HCEC 1CT (cell line): ENCODE data around the gene RTEL1.
"Not testable (repeated sequence)": the region's sequence is repeated elsewhere in the genome, so short reads cannot be mapped to it uniquely, and the experiment has no call there.

Experiments
- DNase-seq: peaks from one replicate; pipeline ENCODE4 v3.0.0-alpha.2; 2017

RTEL1 gene

DNA sequence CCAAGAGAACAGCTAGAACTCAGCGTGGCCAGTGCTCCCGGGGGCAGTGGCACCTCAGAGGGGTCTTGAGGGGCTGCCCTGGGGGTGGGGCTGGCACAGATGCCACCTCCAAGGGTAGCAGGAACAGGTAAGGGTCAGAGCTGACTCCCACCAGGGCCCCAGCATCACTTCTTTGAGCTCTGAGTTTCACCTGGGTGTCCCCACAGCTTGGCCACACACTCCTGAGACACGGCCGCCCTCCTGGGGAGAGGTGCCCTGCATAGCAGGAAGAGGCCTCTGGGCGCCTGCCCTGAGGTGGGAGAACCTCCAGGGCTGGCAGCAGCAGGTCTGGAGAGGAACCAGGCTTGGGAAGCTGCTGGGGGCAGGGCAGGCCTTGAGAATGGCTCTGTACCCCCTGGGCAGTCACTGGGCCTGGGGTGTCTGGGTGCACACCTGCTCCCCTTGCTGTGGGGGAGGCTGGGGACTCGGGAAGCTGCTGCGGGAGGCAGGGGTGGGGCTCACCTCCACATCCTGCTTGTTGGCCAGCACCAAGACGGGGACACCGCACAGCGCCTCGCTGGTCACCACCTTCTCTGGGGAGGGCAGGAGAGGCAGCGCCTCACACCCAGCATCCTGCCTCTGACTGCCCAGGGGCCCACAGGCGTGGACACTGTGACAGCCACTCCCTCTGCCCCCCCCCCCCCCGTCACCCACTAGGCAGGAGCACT lies 43.4 kb downstream of the RTEL1 start:
- DNase-seq = no peak

DNA sequence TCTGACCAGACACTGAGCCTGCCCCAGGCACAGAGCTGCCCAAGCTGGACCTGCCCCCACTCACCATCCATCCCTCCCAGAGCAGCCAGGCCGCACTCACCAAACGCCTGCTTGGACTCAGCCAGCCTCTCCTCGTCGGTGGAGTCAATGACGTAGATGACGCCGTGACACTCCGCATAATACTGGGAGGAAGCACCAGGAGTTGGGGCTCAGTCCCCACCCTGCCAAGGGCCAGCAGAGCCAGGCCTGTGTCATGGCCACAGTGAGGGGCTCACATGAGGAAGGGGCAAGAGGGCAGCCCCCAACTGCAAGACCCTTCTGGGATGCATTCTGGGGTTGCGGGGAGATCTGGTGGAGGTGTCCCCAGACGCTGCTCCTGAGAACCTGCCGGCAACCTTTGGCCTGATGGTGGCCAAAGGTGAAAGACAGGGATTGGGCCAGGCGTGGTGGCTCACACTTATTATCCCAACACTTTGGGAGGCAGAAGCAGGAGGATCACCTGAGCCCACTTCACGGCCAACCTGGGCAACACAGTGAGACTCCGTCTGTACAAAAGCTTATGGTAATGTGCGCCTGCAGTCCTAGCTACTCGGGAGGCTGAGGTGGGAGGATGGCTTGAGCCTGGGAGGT lies 44.0 kb downstream of the RTEL1 start:
- no peak for DNase-seq

DNA sequence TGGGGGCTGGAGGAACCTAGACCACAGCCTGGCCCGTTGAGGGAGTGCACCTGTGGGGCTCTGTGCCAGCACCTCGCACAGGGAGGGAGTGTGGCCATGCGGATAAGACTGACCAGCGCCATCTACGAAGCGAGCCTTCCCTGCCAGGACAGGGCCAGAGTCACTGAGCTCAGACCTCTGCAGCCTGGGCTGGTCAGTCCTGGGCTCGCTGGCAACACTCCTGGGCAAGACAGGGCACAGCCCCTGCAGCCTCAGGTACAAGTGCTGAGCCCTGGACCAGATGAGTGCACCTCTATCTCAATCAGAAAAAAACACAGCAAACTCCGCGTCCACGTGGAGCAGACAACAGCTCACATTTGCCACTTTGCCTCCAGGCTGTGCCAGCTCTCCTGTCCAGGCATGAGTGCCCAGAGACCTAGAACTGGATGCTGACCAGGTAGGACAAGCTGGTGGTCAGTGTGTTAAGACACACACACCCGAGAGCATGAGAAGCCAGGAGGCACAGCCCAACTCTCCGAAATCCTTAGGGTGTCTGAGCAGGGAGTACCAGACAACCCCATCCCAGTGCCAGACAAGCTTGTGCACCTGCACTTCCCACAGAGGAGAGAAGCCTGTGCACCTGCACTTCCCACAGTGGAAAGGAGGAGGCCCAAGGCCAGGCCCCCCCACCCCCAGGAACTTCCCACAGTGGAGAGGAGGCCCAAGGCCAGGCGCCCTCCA lies 44.8 kb downstream of the RTEL1 start:
- DNase-seq = no peak

DNA sequence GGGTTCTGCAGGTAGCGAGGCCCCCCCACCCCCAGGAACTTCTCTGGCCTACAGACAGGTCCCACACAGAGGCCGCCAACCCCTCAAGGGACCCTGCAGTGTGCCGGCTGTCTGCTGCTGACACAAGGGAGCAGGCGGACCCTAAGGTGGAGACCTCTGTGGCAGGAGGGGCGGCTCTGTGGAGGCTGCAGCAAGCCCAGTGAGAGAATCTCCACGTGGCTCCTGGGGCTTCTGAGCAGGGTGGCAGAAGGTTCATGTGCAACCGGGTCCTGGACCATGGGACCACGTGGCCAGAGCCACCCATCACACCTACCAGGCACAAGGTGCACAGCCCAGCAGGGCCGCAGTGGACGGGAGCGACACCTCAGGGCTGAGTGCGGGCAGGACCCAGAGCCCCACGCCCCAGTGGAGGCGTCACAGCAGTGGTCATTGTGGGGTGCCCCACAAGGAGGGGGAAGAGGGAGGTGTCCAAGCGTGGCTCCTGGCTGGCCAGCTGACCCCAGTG lies 45.4 kb downstream of the RTEL1 start:
- no peak for DNase-seq

DNA sequence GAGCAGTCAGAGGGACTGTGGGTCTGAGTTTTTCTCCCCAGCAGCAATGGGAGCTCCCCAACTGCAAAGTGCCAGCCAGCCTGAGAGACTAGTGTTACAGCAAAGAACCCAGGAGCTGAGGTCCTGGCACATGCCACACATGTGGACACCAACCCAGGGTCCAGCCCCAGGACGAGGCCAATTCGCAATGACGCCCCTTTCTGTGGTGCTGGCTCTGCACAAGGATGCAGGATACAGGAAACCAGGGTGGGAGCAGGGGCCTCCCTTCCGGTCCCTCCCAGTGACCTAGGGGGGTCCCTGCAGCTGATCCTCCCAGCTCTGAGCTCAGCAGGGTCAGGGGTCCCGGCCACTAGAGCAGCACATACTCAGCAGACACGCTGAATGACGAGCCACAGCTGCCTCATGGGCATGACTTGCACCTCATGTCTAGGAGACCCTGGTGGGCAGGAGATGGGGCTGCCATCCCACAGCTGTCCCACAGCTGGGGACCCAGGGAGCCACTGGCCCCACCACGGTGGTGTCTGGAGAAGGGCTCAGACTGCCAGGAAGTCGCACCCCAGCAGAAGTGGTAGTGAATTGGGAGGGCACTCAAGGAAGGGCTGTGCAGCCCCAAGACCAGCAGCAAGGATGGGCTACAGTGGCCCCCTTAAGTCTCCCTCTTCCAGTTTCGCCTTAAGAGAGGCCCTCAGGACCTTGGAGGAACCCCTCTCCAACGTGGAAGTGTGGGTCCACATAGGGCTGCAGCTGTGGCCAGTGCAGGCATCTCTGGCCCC lies 46.0 kb downstream of the RTEL1 start:
- DNase-seq = no peak

DNA sequence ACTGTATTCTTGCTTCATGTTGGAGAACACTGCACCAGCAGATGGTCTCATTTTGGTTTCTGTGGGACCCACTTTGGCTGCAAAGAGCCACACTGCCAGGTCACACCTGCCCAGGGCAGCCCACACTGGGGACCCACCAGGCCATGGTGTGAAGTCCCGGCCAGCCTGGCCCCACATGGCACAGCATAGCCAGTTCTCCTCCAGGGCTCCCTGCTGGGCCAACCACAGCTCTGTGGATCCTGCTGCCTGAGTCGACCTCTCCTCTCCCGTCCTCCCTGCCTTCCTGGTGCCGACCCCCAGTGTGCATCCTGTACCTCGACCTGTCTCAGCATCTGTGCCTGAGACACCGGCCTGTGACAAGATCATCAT lies 46.6 kb downstream of the RTEL1 start:
- DNase-seq = no peak

DNA sequence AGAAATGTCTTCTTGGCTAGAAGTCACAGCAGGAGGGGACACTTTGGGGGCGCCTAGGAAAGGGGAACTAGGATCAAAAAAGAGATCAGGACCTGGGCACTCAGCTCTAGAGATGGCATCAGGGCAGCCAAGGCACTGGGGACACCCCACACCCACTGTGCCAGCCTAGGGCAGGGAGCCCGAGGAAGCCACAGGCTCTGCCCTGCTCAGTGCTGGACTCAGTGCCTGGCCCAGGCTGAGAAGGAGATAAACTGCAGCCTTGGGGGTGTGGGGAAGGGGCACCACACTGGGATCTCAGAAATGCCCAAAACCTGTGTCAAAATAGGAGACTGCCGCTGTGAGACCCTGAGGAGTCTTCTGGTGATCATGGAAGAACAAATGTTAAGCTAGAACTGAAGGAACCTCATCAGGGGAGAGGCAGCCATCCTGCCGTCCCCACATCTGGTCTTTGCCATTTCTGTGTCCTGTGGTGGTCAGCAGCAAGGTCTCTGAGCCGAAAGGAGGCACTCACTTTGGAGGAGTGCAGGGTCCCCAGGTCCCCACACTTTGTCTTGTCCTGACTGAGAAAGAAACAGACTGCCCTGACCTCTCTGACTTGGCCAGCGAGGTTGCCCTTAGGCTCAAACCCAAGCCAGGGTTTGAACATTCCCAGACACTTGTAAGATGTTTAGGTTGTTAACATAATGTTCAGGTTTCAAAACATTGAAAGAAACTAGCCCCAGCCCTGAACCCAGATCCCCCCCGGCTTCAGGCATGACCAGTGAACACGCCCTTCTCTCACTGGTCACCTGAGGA lies 47.3 kb downstream of the RTEL1 start:
- no peak for DNase-seq

DNA sequence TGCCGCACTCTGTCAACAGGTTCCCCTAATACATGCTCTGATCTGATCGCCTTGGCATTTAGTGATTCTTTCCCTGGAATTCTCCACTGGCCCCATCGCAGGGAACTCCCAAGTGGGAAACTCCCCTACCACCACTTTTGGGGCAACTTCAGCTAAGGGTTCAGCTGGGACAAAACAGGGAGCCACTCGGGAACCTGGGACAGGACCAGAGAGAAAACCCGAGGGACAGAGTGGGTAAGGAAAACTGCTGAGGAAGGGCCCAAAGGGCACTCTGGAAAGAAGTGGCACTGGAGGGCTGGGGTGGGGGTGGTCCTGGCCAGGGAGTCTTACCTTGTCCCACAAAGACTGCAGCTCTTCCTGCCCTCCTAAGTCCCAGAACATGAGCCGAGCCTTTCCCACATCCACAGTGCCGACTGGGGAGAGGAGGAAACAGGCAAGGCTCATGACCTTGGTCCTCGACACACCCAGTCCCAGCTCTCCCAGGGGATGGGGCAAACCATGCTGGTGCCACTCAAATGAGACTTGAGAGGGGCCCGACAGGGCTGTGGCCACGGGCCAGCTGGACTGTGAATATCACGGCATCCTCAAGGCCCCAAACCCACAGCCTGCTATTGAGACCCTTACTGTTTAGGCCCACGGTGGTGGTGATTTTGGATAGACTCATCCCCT lies 48.0 kb downstream of the RTEL1 start:
- DNase-seq = no peak

DNA sequence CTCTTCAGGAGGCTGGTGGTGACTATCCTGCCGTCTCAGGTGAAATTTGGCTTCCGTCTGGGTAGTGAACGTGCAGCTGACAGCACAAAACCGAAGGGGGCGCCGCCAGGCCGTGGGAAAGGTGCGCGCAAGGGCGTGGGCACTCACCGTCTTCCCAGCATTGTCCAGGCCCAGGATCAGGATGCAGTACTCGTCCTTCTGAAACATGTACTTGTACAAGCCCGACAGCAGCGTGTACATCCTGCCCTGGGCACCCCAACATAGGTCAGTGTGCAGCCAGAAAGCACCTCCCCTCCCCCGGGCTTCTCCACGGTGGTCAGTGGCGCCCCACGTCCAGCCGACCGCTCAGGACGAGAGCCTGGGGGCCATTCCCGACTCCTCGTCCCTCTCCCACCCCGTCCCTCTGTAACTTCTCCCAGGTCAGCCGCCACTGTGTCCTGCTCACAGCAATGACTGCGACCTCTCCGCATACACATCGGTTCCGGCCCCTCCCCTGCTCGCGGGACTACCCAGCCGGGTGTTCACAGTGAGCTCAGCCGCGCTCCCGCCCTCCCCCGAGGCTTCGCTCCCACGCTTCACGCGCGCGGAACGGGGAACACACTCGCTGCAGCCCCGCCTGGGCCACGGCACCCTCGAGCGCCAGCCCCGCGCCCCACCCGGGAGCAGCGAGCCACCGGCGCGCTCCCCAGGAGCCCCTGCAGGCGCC lies 48.9 kb downstream of the RTEL1 start:
- peak; percentile 28 for DNase-seq

DNA sequence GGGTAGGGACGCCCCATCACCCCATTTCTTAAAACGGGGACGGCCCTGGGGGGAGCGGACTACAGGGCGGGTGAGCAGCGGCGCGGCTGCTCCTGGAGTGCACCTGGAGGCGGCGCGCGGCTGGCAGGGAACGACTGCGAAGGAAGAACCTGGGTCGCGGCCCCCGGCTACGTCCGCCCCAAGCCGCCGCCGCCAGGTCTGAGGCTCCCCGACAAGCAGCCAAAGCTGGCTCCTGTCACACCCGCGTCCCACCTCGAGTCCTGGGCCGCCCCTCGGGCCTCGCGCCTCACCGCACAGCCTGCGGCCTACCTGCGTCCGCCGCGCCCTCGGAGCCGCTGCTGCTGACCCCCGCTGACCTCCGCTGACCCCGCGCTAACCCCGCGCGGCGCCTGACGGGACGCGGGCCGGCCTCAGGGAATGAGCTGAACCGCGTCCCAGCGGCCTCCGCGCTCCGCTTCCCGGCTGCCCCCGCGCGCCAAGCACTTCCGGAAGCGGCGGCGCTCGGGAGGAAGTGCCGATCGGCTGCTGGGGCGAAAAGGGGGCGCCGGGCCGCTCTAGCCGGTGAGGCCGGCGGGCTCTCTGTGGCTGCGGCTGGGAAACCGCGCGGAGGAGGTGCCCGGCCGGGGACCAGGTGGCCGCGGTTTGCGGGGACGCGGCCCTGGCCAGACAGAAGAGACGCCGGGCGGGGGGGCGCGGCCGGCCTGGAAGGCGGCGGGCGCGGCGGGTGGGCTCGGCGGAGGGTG lies 49.6 kb downstream of the RTEL1 start, which contains the start of the genes ARFRP1 and ZGPAT:
Gene ARFRP1 (minus strand): TSS at position 419 of the 743 bp plus-strand sequence. CDS start 885 bp downstream, outside the sequence.
Gene ZGPAT (plus strand): TSS at position 482 of the 743 bp plus-strand sequence. CDS start 542 bp downstream, outside the sequence.
- DNase-seq = peak; percentile 90

DNA sequence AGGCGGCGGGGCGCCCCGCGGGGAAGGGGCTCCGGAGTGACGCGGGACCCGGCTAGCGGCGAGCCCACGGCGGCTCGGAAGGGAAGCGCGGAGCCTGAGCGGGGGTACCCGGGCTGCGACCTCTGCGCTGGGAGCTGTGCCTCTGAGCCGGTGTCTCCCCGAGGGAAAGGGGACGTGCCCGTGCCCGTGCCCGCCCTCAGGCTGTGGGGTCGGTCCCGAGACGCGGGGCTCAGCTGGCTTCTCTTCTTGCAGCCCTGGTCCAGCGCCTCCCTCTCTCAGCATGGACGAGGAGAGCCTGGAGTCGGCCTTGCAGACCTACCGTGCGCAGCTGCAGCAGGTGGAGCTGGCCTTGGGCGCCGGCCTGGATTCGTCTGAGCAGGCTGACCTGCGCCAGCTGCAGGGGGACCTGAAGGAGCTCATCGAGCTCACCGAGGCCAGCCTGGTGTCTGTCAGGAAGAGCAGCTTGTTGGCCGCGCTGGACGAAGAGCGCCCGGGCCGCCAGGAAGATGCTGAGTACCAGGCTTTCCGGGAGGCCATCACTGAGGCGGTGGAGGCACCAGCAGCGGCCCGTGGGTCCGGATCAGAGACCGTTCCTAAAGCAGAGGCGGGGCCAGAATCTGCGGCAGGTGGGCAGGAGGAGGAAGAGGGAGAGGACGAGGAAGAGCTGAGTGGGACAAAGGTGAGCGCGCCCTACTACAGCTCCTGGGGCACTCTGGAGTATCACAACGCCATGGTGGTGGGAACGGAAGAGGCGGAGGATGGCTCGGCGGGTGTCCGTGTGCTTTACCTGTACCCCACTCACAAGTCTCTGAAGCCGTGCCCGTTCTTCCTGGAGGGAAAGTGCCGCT lies 50.4 kb downstream of the RTEL1 start:
- DNase-seq = no peak

DNA sequence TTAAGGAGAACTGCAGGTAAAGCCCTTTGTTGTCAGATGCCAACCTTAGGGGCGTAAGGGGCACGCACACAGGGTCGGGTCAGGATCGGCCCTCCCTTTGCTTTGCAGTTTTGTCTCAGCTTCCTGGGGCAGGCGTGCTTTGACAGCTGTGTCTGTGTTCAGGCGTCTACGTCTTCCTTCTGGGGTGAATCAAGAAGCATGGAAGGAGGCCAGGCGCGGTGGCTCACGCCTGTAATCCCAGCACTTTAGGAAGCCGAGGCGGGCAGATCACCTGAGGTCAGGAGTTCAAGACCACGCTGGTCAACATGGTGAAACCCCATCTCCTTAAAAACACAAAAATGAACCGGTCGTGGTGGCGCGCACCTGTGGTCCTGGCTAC lies 51.0 kb downstream of the RTEL1 start:
- no peak for DNase-seq

DNA sequence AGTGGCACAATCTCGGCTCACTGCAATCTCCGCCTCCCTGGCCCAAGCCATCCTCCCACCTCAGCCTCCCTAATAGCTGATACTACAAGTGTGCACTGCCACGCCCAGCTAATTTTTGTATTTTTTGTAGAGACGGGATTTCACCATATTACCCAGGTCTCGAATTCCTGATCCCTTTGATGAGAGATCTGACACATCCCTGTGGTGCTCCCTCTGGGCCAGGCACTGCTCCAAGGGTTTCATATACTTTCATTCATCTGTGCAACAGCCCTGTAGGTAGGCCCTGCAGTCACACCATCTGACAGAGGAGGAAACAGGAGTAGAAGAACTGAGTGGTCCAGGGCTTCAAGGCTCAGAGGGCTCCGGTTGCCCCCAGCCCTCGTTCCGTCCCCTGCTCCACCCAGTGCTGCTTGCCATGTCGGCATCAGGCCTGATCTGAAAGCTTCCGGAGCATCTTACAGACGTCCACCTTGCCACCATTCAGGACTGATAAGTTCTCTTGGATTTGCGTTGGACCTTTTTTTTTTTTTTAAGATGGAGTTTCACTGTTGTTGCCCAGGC lies 53.1 kb downstream of the RTEL1 start:
- DNase-seq = no peak

DNA sequence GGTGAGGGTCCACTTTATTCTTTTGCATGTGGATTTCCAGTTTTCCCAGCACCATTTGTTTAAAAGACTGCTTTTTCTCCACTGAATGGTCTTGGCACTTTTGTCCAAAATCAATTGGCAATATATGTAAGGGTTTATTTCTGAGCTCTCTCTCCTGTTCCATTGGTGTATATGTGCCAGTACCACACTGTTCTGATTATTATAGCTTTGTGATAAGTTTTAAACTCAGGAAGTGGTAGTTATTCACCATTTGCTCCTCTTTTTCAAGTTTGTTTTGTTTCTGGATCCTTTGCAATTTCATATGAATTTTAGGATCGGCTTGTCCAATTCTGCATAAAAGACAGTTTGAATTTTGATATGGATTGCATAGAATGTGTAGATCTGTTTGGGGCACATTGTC lies 54.1 kb downstream of the RTEL1 start:
- DNase-seq = no peak

DNA sequence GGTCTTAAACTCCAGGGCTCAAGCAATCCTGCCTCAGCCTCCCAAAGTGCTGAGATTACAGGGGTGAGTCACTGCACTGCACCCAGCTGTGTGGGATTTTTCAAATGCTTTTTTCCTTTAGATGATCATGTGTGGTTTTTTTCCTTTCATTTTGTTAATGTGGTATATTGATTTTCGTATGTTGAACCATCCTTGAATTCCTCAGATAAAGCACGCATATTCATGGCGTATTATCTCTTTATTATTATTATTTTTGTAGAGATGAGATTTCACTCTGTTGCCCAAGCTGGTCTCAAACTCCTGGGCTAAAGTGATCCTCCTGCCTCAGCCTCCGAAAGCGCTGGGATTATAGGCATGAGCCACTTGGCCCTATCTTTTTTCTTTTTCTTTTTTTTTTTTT lies 56.7 kb downstream of the RTEL1 start:
- no peak for DNase-seq

DNA sequence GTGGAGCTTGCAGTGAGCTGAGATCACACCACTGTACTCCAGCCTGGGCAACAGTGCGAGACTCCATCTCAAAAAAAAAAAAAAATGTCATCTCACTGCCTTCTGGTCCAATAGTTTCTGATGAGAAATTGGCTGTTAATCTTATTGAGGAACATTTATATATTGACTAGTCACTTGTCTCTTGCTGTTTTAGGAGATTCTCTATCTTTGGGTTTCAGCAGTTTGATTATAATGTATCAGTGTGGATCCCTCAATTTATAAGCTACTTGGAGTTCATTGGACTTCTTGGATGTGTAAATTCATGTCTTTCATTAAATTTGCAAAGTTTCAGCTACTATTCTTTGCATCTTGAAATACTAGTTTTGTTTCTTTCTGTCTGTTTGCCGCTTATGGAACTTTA lies 60.9 kb downstream of the RTEL1 start:
- DNase-seq = no peak

DNA sequence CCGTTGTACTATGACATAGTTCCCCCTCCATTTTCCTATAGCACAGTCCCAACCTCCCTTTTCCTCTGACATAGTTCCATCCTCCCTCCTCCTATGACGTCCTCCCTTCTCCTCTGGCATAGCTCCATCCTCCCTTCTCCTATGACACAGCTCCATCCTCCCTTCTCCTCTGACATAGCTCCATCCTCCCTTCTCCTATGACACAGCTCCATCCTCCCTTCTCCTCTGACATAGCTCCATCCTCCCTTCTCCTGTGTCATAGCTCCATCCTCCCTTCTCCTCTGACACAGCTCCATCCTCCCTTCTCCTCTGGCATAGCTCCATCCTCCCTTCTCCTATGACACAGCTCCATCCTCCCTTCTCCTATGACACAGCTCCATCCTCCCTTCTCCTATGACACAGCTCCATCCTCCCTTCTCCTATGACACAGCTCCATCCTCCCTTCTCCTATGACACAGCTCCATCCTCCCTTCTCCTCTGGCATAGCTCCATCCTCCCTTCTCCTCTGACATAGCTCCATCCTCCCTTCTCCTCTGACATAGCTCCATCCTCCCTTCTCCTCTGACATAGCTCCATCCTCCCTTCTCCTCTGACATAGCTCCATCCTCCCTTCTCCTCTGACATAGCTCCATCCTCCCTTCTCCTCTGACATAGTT lies 65.0 kb downstream of the RTEL1 start:
- DNase-seq = not testable (repeated sequence)

DNA sequence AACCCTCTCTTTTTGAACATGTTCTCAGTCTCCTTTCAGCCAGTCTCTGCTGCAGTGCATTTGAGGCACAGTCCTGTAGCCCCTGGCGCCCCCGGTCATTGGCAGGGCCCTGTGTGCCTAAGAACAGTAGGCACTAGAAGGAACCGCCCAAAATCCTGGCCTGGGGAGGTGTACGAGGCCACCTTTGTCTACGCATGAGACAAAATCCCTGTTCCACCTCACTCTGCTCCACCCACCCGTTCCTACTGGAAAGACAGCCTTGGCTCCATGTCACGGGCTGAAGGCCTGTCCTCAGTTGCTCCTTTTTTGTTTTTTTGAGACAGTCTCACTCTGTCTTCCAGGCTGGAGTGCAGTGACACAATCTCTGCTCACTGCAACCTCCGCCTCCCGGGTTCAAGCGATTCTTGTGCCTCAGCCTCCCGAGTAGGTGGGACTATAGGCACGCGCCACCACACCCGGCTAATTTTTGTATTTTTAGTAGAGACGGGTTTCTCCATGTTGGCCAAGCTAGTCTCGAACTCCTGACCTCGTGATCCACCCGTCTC lies 72.1 kb downstream of the RTEL1 start:
- DNase-seq = not testable (repeated sequence)
